HG03159 (cell line): ENCODE data around the gene HIBCH.
"Not testable (repeated sequence)": the region's sequence is repeated elsewhere in the genome, so short reads cannot be mapped to it uniquely, and the experiment has no call there.

Experiments
- ATAC-seq: cut with Tn5 transposase; IDR thresholded peaks from one replicate; pipeline ENCODE4 v1.9.1; 2021; ENCODE audit warnings: mild to moderate bottlenecking, moderate library complexity; ENCODE audit not compliant: unreplicated experiment

HIBCH gene

DNA sequence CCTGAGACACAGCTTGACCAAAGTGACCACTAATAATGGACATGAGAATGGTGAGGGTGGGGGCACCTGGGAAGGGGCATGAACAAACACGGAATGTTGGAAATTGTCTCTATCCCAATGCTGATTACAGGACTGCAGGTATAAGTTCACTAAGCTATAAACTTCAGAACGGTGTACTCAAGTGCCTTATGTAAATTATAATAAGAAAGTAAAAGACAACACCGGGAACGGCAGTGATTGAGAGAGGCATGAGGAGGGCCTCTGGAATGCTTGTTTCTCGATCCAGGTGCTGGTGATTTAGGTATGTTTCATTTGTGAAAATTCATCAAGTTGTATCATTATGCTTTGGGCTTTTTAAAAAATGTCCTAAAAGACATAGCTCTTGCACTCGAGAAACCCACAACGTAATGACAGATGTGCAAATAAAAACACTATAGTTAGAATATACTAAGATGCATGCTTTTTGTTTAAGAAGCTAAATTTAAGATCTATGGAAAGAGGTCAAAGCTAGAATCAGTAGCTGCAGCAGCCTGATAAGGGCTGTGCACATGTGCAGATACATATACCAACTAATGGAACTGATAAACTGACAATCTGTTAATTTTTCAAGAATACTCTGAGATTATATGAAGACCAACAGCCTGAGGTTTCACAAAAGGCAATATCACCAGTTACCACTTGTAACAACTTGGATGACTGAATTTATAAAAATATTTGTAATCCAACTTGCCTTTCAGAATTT is 7.6 kb downstream of the HIBCH start:
- no peak for ATAC-seq

- ATAC-seq, result no peak
Measured at GRCh38 chr2:190308031-190308430, 11.6 kb downstream of the HIBCH start.

- ATAC-seq, result no peak
Measured at GRCh38 chr2:190304404-190304803, 15.2 kb downstream of the HIBCH start.

- ATAC-seq, result no peak
Measured at GRCh38 chr2:190303647-190304046, 16.0 kb downstream of the HIBCH start.

GRCh38 chr2:190302052-190302451 is 17.6 kb downstream of the HIBCH start:
- no peak for ATAC-seq

DNA sequence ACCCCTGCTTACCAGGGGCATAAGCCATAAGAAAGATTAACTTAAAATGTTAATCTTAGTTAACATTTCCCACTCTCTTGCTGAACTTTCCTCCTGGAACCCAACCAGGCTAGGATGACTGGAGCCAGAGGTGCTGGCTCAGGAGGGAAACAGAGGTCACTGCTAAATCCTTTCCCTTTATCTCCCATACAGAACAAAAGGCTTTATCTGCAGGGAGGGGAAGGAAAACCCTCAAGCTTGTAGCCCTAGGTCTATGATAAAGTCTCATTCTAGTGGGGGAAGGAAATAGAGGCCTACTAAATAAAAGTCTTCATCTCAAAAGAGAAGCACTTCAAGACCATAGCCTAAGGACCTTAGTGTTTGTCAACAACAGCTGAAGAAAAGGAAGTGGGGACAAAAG is 18.6 kb downstream of the HIBCH start:
- ATAC-seq, result no peak

- ATAC-seq, result not testable (repeated sequence)
Measured at GRCh38 chr2:190297880-190298279, 21.7 kb downstream of the HIBCH start.

DNA sequence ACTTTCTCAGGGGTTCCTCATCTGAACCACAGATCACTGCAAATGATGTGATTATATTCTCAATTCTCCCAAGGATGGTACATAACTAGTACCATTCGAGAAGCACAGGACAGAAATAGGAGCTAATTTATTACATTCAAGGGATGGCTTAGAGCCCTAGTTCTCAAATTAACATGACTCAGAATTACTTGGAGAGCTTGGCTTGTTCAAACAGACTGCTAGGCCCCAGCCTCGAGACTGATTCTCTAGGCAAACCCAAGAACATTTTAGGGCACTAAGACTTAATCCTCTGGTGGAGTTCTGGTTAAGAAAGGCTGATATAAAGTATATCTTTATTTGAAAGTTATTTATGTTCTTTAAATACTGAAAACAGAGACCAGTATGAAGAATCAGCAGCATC is 35.8 kb downstream of the HIBCH start:
- no peak for ATAC-seq

DNA sequence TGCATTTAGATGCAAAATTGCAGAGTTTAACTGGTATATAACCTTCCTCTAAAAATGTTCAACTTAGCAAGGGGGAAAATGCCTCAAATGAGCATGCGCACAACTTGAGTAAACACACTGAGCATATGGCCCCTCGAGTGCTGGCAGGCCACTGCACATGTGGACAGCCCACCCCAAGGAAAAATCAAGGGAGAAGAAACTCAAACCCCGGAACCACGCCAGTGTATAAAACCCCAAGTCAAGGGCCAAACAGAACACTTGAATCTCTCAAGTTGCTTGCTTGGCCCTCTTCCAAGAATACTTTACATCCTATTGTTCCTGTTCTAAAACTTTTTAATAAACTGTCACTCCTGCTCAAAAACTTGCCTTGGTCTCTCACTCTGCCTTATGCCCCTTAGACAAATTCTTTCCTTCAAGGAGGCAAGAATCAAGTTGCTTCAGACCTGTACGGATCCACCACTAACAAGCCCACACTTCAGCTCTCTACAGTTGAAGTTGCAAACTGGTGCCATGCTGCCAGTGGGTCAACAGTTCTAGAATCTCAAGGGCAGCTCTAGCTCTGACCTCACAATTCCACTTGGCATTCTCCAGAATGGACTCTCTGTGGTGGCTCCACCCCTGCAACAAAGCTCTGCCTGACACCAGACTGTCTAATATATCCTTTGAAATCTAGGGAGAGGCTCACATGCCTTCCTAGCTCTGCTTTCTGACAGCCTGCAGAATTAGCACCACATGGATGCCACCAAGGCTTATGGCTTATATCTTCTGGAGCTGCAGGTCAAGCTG is 38.9 kb downstream of the HIBCH start:
- no peak for ATAC-seq

DNA sequence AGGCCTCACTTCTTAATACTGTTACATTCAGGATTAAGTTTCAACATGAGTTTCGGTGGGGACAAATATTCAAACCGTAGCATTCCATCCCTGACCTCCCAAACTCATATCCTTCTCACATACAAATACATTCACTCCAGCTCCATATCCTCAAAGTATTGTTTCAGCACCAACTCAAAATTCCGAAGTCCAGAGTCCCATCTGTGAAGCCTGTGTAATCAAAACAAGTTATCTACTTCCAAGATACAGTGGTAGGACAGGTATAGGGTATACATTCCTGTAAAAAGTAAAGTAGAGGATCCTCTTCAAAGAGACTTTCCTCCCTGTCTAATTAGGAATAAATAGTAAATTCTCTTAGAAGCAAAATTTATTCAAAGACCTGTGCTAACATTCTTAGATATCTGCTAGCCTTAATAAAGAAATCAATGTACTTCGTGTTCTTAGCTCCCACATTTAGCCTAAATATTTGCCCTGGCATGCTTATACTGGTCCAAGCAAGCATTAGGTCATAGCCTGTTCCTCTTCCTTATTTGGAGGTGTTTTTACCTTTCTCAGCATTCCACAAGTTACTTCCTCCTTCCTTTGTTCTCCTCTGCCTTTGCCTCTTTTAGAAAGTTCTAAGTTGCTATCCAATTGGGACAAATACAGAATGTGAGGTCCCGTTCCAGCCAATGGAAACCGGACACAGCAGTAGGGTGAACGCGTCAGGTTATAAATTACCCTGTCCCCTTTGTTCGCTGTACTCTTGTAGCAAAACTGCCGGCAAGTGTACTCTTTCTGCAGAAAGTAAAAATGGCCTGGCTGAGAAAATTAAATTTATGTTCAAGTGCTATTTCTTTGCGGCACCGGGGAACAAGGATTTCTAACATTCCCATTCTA is 40.1 kb downstream of the HIBCH start:
- ATAC-seq, result not testable (repeated sequence)

- no peak for ATAC-seq
Measured at GRCh38 chr2:190277234-190278112, 42.2 kb downstream of the HIBCH start.

DNA sequence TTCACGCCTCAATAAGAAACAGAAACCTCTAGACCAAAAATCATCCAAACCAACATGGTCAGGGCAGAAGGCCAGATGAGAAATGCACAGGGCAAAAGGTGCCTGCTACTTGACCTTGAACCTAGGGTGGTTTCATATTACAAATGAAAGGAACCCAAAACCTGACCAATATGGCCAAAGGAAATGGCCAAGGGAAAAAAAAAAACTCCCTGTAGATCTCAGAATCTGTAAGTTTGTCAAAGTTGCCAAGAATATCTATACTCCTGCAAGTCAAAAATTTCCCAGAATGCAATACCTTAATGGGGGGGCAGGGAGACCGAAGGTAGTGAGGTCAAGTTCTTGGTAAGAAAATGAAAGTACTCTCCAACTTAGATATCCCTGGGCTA is 47.2 kb downstream of the HIBCH start:
- ATAC-seq, result no peak

- no peak for ATAC-seq
Measured at GRCh38 chr2:190271783-190272456, 47.7 kb downstream of the HIBCH start.

DNA sequence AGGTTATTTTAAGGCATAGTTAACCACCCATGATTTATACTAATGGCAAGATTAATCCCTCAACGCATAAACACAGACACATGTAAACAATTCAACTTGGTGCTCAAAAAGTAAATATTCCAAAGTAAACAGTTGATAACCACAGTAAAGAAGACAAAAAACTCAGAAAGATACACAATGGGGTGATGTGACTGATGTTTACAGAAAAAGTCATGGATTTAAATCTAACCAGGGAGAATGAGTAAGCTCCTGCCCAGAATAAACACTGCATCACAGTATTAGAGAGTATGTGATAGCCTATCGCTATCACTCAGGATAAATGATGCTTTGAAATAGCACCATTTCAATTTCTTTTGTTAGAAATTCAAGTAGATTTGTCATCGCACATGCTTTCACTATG is 49.3 kb downstream of the HIBCH start:
- ATAC-seq, result no peak

- ATAC-seq, result not testable (repeated sequence)
Measured at GRCh38 chr2:190269699-190270098, 49.9 kb downstream of the HIBCH start.

- no peak for ATAC-seq
Measured at GRCh38 chr2:190267302-190267701, 52.3 kb downstream of the HIBCH start.

DNA sequence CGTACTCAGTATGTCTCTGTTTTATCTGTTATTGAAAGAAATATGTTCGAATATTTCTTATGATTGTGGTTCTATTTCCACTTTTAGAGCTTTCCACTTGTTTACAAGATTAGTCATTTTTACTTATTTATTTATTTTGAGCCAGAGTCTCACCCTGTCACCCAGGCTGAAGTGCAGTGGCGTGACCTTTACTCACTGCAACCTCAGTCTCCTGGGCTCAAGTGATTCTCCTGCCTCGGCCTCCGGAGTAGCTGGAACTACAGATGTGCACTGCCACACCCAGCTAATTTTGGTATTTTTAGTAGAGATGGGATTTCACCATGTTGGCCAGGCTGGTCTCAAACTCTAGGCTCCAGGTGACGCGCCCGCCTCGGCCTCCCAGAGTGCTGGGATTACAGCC is 53.3 kb downstream of the HIBCH start:
- no peak for ATAC-seq

DNA sequence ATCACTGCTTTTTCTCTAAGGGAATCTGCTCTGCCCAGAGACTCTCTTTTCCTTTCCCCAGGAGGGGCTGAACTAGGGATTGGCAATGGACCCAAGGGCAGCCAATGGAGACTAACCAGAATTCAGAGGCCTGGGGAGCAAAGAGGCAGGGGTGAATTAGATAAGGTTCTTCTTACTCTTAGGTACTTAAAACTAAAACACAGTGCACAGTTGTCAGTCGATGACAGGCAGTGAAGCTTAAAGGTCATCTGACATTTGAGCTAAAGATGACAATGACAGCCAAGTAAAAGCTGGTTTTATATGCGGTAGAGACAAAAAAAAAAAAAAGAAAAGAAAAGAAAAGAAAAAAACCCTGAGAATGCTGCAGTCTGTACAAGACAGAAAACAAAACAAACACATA is 57.8 kb downstream of the HIBCH start:
- ATAC-seq, result no peak

DNA sequence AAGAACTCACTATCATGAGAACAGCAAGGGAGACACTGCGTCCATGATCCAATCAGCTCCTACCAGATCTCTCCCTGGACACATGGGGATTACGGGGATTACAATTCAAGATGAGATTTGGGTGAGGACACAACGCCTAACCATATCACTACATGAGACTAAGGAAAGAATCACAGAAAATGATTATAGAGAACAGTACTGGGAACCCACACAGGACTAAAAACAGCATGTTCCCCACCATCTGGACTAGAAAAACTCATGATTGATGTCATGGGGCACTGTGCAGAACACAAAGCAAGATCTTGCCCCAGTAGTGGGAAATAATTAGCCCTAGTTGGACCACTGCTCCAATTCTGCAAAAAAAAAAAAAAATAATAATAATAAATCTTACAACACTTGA is 63.5 kb downstream of the HIBCH start:
- ATAC-seq, result no peak

GRCh38 chr2:190255676-190256075 is 64.0 kb downstream of the HIBCH start:
- ATAC-seq, result no peak
